Activated T-cell treated with anti-CD3 and anti-CD28 coated beads, Interleukin-2, amount 50 U/mL, for 24 hours (primary cell): ENCODE data around the gene RABL2B.
A peak's percentile ranks its signal among the peaks of the same experiment; 100 is the strongest.

Experiments used
- DNase-seq: peaks from one replicate; pipeline ENCODE4 v3.0.0-alpha.2; 2020
- H3K27ac Mint-ChIP-seq: 2 replicates; pipeline ENCODE4 v1.8.0; 2020; ENCODE audit warnings: mild to moderate bottlenecking, mixed read lengths
- H3K27me3 Mint-ChIP-seq: 2 replicates; pipeline ENCODE4 v1.8.0; 2020; ENCODE audit warnings: mixed read lengths
- H3K36me3 Mint-ChIP-seq: 2 replicates; pipeline ENCODE4 v1.8.0; 2020; ENCODE audit warnings: low read depth, mixed read lengths
- H3K4me1 Mint-ChIP-seq: 2 replicates; pipeline ENCODE4 v1.8.0; 2020; ENCODE audit warnings: low read depth, mixed read lengths
- H3K4me3 Mint-ChIP-seq: 2 replicates; pipeline ENCODE4 v1.8.0; 2020; ENCODE audit warnings: mild to moderate bottlenecking, moderate library complexity, mixed read lengths
- H3K9me3 Mint-ChIP-seq: 2 replicates; pipeline ENCODE4 v1.8.0; 2020; ENCODE audit warnings: mixed read lengths

RABL2B gene

DNA sequence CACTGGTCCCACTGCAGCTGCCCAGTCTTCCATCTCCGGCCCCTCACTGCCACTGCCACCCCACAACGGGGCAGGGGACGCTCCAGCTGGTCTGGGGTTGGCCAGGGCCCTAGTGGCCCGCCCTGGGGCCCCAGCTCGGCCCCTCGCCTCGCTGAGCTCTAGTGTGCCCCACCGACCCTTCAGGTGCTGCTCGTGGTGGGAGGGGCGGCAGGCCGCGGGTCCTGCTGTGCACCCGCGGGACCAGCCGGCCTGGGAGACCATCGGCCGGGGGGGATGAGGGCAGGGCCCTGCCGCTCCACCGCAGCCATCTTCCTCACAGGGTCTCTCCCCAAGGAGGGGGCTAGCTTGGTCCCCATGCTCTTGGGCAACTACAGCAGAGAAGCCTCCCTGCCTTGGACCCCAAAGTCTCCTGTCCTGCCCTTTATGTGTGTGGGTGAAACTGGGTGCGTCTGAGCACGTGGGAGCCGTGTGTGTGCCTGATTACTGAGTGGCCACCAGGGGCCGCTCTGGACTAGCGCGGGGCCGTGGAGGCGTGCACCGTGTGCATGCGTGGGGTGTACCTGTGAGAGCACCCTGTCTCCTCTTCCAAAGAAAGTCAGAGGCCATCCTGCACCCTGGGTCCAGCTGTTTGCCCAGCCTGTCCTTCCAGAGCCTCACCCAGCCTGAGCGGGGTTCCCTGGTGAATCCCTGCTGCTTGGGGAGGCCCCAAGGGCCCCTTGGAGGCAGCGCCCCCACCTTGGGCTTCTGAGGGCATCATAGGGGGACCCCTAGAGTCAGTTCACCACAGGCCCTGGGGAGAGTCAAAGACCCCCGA is 51.4 kb downstream of the RABL2B start:
- H3K27ac Mint-ChIP-seq, result no peak overlapping the region
- no peak overlapping the region for H3K4me3 Mint-ChIP-seq
- H3K36me3 Mint-ChIP-seq, result no peaks in the 10 kb centered on the region
- H3K4me1 Mint-ChIP-seq, result peaks cover 2% of the 10 kb centered on the region
- DNase-seq, result peak; percentile 60
- H3K9me3 Mint-ChIP-seq, result no peaks in the 10 kb centered on the region
- peaks cover 2% of the 10 kb centered on the region for H3K27me3 Mint-ChIP-seq

DNA sequence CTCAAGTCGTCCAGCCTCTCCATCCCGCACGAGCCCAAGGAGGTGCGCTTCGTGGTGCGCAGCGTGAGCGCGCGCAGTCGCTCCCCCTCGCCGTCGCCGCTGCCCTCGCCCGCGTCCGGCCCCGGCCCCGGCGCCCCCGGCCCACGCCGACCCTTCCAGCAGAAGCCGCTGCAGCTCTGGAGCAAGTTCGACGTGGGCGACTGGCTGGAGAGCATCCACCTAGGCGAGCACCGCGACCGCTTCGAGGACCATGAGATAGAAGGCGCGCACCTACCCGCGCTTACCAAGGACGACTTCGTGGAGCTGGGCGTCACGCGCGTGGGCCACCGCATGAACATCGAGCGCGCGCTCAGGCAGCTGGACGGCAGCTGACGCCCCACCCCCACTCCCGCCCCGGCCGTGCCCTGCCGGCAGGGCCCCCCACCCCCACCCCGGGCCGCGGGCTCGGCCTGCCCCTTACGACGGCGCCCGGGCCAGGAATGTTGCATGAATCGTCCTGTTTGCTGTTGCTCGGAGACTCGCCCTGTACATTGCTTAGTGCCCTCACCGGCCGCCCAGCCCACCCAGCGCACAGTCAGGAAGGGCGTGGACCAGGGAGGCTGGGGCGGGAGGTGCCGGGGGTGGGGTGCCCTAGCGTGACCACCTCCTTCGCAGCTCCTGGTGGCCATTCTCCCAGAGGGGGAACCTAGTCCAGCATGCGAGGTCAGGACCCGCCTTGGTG is 52.3 kb downstream of the RABL2B start:
- peaks cover 2% of the 10 kb centered on the region for H3K27me3 Mint-ChIP-seq
- peaks cover 2% of the 10 kb centered on the region for H3K4me1 Mint-ChIP-seq
- no peak overlapping the region for H3K4me3 Mint-ChIP-seq
- H3K36me3 Mint-ChIP-seq, result no peaks in the 10 kb centered on the region
- no peak overlapping the region for H3K27ac Mint-ChIP-seq
- H3K9me3 Mint-ChIP-seq, result no peaks in the 10 kb centered on the region
- no peak for DNase-seq

DNA sequence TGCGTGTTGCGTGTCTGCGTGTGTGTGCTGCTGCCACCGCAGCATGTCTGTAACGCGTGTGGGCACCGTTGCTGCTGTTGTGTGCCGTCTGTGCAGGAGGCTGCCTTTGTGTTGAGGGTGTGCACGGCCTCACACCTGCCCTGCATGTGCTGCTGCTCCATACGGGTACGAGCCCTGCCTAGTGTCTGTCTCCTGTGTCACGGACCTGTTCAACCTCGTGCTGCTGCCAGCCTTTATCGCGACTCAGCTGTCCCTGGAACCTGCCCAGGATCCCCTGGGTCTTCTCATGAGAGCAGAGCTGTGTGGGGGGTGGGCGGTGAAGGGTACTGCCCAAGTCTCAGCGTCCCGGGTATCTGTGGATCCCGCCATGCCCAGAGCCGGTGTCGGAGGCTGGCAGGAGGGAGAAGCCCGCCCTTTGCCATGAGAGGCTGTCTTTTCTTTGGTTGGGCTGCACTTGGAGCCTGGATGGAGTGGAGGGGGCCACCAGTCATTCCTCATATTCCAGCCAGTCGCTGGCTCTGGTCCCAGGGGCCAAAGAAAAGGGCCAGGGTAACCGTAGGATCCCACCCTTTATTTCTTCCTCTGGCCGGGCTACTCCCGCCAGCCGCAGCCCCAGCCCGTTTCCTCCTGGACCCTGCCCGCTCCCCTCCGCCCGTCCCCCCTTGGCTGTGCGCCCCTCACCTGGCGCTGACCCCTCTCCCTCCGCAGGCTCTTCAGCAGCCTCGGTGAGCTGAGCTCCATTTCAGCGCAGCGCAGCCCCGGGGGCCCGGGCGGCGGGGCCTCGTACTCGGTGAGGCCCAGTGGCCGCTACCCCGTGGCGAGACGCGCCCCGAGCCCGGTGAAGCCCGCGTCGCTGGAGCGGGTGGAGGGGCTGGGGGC is 53.2 kb downstream of the RABL2B start:
- Mint-ChIP-seq H3K4me3 (no peak overlapping the region), H3K27me3 (peaks cover 2% of the 10 kb centered on the region), H3K27ac (no peak overlapping the region), H3K36me3 (no peaks in the 10 kb centered on the region), H3K4me1 (peaks cover 2% of the 10 kb centered on the region), H3K9me3 (no peaks in the 10 kb centered on the region)
- DNase-seq, result no peak

GRCh38 chr22:50729391-50730012 is 53.9 kb downstream of the RABL2B start:
- Mint-ChIP-seq H3K27ac (no peak overlapping the region), H3K9me3 (no peaks in the 10 kb centered on the region), H3K36me3 (no peaks in the 10 kb centered on the region), H3K4me3 (no peak overlapping the region), H3K4me1 (peaks cover 2% of the 10 kb centered on the region), H3K27me3 (peaks cover 2% of the 10 kb centered on the region)
- no peak for DNase-seq

DNA sequence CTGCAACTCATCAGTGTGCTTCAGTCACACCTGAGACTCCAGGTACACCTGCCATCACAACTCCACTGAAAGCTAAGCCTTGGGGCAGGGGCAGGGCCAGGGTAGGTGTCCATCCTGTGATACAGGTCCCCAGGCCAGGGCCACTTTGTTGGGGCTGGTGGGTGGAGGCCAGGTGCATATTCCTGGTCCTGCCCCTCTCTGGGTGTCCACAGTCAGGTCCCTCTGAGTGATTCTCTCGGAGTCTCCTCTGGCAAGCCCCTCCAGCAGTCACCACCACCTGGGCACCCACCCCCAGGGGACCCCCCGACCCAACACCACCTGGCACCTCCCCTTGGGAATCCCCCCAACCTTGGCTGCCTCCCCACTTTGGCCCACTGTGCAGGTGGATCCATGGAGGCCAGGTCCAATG is 54.9 kb downstream of the RABL2B start:
- H3K27me3 Mint-ChIP-seq, result peaks cover 2% of the 10 kb centered on the region
- DNase-seq, result no peak
- no peak overlapping the region for H3K27ac Mint-ChIP-seq
- H3K9me3 Mint-ChIP-seq, result no peaks in the 10 kb centered on the region
- peaks cover 2% of the 10 kb centered on the region for H3K4me1 Mint-ChIP-seq
- H3K36me3 Mint-ChIP-seq, result no peaks in the 10 kb centered on the region
- H3K4me3 Mint-ChIP-seq, result no peak overlapping the region

- Mint-ChIP-seq H3K27ac (no peak overlapping the region), H3K4me3 (no peak overlapping the region), H3K36me3 (no peaks in the 10 kb centered on the region), H3K27me3 (peaks cover 2% of the 10 kb centered on the region), H3K9me3 (no peaks in the 10 kb centered on the region), H3K4me1 (peaks cover 2% of the 10 kb centered on the region)
- no peak for DNase-seq
Observed at GRCh38 chr22:50727678-50728522, 55.5 kb downstream of the RABL2B start.

DNA sequence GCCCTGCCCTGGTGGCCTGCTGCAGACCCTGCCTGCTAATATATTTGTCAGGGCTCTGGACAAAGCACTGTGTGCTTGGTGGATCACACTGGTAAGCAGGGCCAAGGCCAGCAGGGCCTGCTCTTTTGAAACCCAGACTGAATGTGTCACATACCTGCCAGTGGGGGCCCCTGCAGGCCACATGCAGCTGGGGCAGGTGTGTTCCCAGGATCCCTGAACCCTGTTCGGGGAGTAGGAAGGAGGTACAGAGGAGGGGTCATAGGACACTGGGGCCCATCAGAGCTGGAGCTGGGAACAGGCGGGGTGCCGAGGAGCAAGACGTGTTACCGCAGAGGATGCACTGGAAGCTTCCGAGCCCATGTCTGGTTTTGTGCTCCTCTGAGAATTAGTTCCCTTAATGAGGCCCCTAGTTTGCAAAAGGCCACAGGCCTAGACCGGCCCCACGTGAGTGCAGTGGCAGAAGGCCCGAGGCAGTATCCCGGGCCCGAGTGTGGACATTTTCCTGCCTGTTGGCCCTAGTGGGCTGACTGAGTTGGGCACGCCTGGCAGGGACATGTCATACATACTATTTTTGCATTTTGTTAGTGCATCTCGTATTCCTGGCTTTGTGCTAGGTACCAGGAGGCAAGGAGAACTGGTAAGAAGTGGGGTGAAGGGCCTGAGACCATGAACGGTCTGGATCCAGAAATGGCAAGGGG is 56.6 kb downstream of the RABL2B start:
- Mint-ChIP-seq H3K36me3 (no peaks in the 10 kb centered on the region), H3K27ac (no peak overlapping the region), H3K4me1 (no peaks in the 10 kb centered on the region), H3K4me3 (no peak overlapping the region), H3K27me3 (peaks cover 2% of the 10 kb centered on the region), H3K9me3 (no peaks in the 10 kb centered on the region)
- DNase-seq, result no peak

GRCh38 chr22:50725597-50725996 is 57.8 kb downstream of the RABL2B start:
- H3K27me3 Mint-ChIP-seq, result peaks cover 2% of the 10 kb centered on the region
- no peak for DNase-seq
- no peaks in the 10 kb centered on the region for H3K36me3 Mint-ChIP-seq
- no peak overlapping the region for H3K4me3 Mint-ChIP-seq
- H3K27ac Mint-ChIP-seq, result no peak overlapping the region
- H3K4me1 Mint-ChIP-seq, result no peaks in the 10 kb centered on the region
- H3K9me3 Mint-ChIP-seq, result no peaks in the 10 kb centered on the region

- Mint-ChIP-seq H3K36me3 (no peaks in the 10 kb centered on the region), H3K27ac (no peak overlapping the region), H3K4me1 (no peaks in the 10 kb centered on the region), H3K27me3 (peaks cover 2% of the 10 kb centered on the region), H3K9me3 (no peaks in the 10 kb centered on the region), H3K4me3 (no peak overlapping the region)
- no peak for DNase-seq
Observed at GRCh38 chr22:50724616-50725015, 58.8 kb downstream of the RABL2B start.

- H3K9me3 Mint-ChIP-seq, result no peaks in the 10 kb centered on the region
- H3K4me1 Mint-ChIP-seq, result no peaks in the 10 kb centered on the region
- DNase-seq, result no peak
- H3K27ac Mint-ChIP-seq, result no peak overlapping the region
- no peak overlapping the region for H3K4me3 Mint-ChIP-seq
- no peaks in the 10 kb centered on the region for H3K36me3 Mint-ChIP-seq
- H3K27me3 Mint-ChIP-seq, result no peaks in the 10 kb centered on the region
Observed at GRCh38 chr22:50723991-50724390, 59.4 kb downstream of the RABL2B start.

DNA sequence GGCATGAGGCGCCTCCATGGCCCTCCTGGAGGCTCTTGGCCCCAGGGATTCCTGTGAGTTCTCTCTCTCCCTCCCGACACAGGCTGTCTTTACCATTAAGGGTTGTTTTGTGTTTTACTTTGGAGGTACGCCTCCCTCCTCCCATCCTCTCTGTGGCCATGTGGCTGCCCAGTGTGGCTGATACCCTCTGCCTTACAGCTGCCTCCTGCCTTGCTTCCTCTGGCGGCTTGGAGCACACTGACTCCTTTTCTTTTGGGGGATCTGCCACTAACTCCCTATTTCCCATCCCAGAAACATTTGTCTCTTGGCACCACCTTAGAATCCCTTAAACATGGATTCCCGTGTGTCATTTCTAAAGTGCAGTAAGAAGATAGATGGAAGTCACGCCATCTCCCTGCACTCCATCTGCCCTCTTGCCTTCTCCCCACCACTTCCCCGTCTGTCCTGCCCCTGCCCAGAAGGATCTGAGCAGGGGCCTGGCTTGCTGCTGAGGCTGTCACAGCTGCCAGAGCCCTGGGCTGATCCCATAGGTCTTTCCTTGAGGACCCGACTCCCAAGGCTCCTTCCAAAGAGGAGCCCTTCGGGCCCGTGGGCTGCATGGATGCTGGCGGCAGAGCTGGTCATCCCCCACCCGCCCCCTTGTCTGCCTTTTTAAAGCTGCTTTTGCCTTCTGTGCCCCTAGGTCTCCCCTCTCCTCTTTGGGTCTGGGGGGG is 60.6 kb downstream of the RABL2B start:
- no peaks in the 10 kb centered on the region for H3K9me3 Mint-ChIP-seq
- H3K4me3 Mint-ChIP-seq, result no peak overlapping the region
- no peaks in the 10 kb centered on the region for H3K4me1 Mint-ChIP-seq
- H3K27ac Mint-ChIP-seq, result no peak overlapping the region
- no peaks in the 10 kb centered on the region for H3K27me3 Mint-ChIP-seq
- no peaks in the 10 kb centered on the region for H3K36me3 Mint-ChIP-seq
- no peak for DNase-seq

DNA sequence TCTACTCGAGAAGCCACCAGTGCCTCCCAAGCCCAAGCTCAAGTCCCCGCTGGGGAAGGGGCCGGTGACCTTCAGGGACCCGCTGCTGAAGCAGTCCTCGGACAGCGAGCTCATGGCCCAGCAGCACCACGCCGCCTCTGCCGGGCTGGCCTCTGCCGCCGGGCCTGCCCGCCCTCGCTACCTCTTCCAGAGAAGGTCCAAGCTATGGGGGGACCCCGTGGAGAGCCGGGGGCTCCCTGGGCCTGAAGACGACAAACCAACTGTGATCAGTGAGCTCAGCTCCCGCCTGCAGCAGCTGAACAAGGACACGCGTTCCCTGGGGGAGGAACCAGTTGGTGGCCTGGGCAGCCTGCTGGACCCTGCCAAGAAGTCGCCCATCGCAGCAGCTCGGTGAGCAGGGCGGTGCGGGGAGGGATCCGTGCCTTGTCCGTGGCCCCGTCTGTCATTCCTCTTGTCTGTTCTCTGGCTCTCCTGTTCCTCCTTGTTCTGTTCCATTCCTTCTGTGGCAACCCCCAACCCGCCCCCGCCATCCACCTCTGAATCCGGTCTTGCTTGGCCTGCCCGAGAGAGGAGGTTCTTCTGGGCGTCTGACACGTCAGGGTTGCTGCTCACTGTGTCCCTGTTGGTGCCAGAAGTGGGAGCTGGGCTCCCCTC is 61.3 kb downstream of the RABL2B start:
- no peak for DNase-seq
- Mint-ChIP-seq H3K27me3 (no peaks in the 10 kb centered on the region), H3K9me3 (no peaks in the 10 kb centered on the region), H3K4me1 (no peaks in the 10 kb centered on the region), H3K36me3 (no peaks in the 10 kb centered on the region), H3K27ac (no peak overlapping the region), H3K4me3 (no peak overlapping the region)
